Adipocyte (in vitro differentiated cells): ENCODE measurements around the gene FER.

Experiments used
- DNase-seq: peaks from one replicate; pipeline ENCODE4 v3.0.0-alpha.2; 2015; ENCODE audit warnings: low read depth
- H3K27me3 ChIP-seq: replicated peaks from 2 replicates; pipeline ENCODE4 v1.7.0; 2013; ENCODE audit warnings: mild to moderate bottlenecking, low read length, moderate library complexity; ENCODE audit not compliant: control insufficient read depth, insufficient read depth
- H3K36me3 ChIP-seq: 2 replicates; pipeline ENCODE4 v1.7.0; 2013; ENCODE audit warnings: low read length, mild to moderate bottlenecking, moderate library complexity; ENCODE audit not compliant: control insufficient read depth, insufficient read depth, severe bottlenecking
- H3K4me1 ChIP-seq: 2 replicates; pipeline ENCODE4 v1.7.0; 2013; ENCODE audit warnings: mild to moderate bottlenecking, low read length, moderate library complexity; ENCODE audit not compliant: control insufficient read depth, insufficient read depth
- H3K4me3 ChIP-seq: 2 replicates; pipeline ENCODE4 v1.7.0; 2013; ENCODE audit warnings: mild to moderate bottlenecking, low read length, moderate library complexity
- H3K9ac ChIP-seq: 2 replicates; pipeline ENCODE4 v1.7.0; 2013; ENCODE audit warnings: mild to moderate bottlenecking, low read length, moderate library complexity
- H3K9me3 ChIP-seq: 2 replicates; pipeline ENCODE4 v1.7.0; 2013; ENCODE audit warnings: mild to moderate bottlenecking, low read length, moderate library complexity; ENCODE audit not compliant: control insufficient read depth

FER gene

DNA sequence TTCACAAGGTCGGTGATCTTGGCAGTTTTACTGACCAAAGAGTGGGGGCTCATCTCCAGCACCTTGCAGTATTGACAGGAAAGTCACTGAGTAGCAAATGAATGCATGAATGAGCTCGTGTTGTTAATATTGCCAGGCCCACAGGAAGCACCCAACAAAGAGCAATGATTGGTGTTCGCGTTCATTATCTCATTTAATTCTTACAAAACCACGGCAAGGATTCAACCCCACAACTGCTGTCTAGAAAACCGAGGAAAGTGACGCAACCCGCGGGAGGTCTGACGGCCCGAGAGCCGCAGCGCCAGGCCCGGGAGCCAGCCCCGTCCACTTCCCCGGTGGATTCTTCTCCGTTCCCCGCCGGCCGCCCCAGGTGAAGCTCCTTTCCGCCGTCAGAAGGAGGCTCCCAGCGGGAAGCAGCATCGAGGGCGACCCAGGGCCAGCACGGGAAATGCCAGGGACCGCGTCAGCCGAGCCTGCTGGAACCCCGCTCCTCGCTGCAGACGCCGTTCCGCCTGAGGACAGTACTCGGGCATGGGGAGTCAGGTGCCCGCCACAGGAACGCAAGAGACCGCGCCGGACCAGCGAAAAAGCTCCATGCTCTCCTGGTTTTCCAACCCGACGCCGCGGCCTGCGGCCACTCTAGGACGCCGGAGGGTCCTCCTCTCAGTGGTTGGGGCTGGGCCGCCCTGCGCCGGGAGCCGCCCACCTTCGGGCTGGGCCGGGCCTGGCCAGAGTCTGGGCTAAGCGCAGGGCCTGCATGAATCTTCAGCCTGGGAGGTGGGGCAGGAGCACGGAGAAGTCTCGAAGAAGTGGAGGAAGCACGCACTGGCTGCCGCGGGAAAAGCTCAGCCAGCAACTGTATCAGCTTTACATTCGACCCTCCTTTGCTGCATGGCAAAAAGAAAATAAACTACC, 19.8 kb upstream of the FER start:
- Histone ChIP-seq H3K4me1 (peaks cover 17% of the 10 kb centered on the region), H3K27me3 (no peaks in the 10 kb centered on the region), H3K9ac (peak overlapping the region; percentile 97), H3K4me3 (peak overlapping the region; percentile 94), H3K36me3 (no peaks in the 10 kb centered on the region), H3K9me3 (no peaks in the 10 kb centered on the region)
- DNase-seq, result peak; percentile 94

DNA sequence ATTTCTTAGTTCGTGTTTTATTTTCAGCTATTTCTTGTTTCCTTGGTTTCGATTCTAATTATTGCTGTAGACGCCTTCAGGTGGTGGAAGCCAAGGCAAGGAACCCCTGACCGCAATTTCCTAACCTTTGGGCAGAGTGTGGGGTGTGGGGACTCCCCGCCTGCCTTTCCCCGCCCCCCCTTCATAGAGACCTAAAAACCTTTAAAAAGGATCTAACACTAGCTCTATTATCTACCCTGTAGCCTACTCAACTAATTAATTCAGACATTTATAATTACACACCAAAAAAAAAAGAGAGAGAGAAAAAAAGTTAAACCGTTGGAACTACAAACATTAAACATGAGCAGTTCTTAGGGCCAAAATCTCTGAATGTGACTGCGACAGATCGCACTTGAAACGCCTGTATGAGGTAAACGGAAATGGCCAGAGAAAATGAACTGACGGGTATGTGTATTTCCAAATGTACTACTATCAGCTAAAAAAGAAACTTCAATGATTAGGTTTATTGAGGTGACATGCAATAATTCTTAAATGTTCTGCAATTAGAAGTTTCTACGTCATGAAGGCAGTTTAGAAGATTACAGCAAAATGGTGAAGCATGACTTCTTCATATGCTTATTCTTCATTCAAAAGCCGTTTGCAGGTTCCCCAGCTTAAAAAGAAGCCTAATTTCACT, 19.0 kb upstream of the FER start:
- Histone ChIP-seq H3K4me1 (peaks cover 17% of the 10 kb centered on the region), H3K4me3 (peak overlapping the region; percentile 94), H3K9ac (peak overlapping the region; percentile 97), H3K9me3 (no peaks in the 10 kb centered on the region), H3K36me3 (no peaks in the 10 kb centered on the region), H3K27me3 (no peaks in the 10 kb centered on the region)
- DNase-seq, result no peak

DNA sequence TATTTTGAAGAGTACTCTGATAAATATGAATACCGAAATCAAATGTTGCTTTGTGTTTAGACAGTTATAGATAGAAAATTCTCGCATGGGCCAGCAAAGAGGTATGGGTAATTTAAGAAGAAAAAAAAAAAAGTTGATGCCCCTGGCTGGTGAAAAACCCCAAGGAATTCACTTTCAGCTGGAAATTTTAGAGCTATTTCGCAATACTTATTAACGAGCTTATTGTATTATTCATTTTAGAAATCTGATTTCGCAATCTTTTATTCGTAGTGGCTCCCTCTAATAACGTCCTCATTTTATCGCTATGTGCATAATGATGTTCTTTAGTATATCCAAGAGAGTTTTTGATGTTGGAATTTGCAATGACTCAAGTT, 18.5 kb upstream of the FER start:
- H3K4me1 ChIP-seq, result peaks cover 17% of the 10 kb centered on the region
- H3K36me3 ChIP-seq, result no peaks in the 10 kb centered on the region
- DNase-seq, result no peak
- peak overlapping the region; percentile 94 for H3K4me3 ChIP-seq
- no peaks in the 10 kb centered on the region for H3K9me3 ChIP-seq
- no peak overlapping the region for H3K9ac ChIP-seq
- no peaks in the 10 kb centered on the region for H3K27me3 ChIP-seq

DNA sequence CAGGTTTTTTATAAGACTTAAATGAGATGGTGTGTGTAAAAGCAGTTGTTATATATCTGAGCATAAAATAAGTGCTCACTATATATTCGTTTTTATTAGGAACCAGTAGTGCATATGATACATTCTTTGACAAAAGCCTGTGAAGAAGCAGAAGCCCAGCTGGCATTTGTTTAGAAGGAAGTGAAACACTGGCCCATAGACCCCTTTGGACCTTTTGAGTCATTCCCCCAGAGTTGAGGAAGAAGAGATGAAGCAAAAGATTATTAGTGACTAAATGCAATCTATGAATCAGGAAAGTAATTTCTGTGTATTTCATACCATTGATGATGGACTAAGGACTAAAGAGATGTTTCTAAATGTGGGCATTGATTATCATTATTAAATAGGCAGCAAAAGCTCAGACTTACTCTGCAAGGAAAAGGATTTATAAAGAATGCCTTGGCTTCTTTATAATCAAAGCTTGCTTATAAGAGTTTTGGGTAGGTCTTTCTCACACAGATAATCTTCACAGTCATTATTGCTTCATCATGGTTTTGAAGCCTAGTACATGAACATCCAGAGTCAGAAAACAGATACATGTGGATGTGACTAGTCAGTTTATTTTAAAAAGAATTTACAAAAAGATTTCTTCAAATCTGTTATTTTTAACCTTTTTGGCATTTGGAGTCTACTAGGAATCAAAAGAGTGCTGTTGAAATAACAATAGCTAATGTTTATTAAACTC, 16.9 kb upstream of the FER start:
- Histone ChIP-seq H3K36me3 (no peaks in the 10 kb centered on the region), H3K9ac (no peak overlapping the region), H3K27me3 (no peaks in the 10 kb centered on the region), H3K9me3 (no peaks in the 10 kb centered on the region), H3K4me3 (no peak overlapping the region), H3K4me1 (peaks cover 17% of the 10 kb centered on the region)
- no peak for DNase-seq

DNA sequence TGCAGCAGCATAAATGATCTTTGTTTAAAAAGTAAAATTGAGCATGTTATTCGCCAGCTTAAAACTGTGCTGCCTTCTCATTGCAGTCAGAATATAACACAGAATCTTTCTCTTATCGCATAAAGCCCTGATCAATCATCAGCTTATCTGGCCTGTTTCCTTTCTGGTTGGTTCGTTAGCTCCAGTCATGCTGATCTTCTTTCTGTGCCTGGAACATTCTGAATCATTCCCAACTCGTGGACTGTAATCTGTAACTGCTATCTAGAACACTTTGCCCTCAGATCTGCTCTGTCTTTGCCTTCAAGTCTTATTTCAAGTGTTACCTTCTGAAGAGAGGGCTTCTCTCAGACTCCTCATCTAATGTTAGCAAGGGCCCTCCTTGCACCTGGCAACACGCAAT, 11.9 kb upstream of the FER start:
- no peaks in the 10 kb centered on the region for H3K36me3 ChIP-seq
- no peak for DNase-seq
- H3K4me1 ChIP-seq, result no peaks in the 10 kb centered on the region

DNA sequence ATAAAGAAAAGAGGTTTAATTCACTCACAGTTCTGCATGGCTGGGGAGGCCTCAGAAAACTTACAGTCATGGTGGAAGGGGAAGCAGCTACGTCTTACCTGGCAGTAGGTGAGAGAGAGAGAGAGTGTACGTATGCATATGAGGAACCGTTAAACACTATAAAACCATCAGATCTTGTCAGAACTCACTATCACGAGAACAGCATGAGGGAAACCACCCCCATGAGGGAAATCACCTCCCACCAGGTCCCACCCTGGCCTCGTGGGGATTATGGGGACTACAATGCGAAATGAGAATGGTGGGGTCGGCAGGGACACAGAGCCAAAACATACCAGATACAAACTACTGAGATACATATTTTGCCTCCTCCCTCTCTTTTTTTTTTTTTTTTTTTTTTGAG, 10.8 kb upstream of the FER start:
- Histone ChIP-seq H3K27me3 (no peaks in the 10 kb centered on the region), H3K4me1 (no peaks in the 10 kb centered on the region), H3K9ac (no peak overlapping the region), H3K9me3 (no peaks in the 10 kb centered on the region), H3K36me3 (no peaks in the 10 kb centered on the region), H3K4me3 (no peak overlapping the region)
- no peak for DNase-seq

More for the DNA sequence above, 11.9 kb upstream of the FER start:
- Histone ChIP-seq H3K9ac (no peak overlapping the region), H3K4me3 (no peak overlapping the region), H3K9me3 (no peaks in the 10 kb centered on the region), H3K27me3 (no peaks in the 10 kb centered on the region)

DNA sequence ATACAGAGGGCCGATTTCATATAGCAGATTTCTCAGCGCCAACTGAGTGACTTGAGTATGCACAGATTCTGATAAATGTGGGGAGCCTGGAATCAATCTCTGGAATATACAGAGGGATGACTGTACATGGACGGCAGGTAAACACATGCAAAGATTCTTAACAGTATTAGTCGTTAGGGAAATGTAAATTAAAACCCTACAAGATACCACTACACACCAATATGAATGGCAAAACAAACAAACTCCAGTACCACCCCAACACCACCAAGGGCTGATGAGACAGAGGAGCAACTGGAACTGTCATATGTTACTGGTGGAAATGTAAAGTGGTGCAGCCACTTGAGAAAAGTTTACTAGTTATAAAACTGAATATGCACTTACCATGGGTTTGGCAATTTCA, 8.3 kb upstream of the FER start:
- no peak overlapping the region for H3K4me3 ChIP-seq
- no peaks in the 10 kb centered on the region for H3K27me3 ChIP-seq
- H3K9me3 ChIP-seq, result no peaks in the 10 kb centered on the region
- H3K9ac ChIP-seq, result no peak overlapping the region
- no peak for DNase-seq
- H3K4me1 ChIP-seq, result peaks cover 9% of the 10 kb centered on the region
- no peaks in the 10 kb centered on the region for H3K36me3 ChIP-seq

DNA sequence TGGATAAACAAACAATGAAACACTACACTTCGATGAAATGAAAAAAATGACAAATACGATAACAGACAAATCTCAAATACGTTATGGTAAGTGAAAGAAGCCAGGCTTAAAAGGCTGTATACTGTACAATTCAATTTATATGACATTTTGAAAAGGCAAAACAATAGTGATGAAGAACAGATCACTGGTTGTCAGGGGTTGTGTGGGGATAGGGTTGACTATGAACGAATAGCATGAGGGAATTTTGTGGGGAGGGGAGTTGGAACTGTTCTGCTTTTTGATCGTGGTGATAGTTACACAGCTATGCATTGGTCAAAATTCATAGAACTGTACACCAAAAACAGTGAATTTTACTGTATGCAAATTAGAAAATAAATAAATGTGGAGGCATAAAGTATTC, 7.8 kb upstream of the FER start:
- H3K9me3 ChIP-seq, result no peaks in the 10 kb centered on the region
- no peak for DNase-seq
- H3K4me1 ChIP-seq, result peaks cover 11% of the 10 kb centered on the region
- H3K27me3 ChIP-seq, result no peaks in the 10 kb centered on the region
- no peak overlapping the region for H3K4me3 ChIP-seq
- H3K36me3 ChIP-seq, result no peaks in the 10 kb centered on the region
- no peak overlapping the region for H3K9ac ChIP-seq

DNA sequence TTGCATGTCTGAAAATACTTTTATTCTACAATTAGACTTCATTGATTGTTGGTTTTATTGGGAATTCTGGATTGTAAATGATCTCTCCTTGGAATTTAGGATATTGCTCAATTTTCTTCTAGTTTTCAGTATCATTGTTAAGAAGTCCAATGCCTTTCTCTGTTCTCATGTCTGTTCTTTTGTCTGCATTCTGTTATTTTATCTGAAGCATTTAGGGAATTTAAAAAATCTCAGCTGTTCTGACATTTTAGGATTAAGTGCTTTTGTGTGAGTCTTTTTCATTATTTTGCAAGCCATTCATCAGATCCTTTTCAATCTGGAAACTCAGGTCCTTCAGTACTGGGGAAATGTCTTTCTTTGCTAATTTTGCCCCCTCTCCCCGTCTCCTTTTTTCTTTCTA, 4.4 kb upstream of the FER start:
- Histone ChIP-seq H3K9me3 (no peaks in the 10 kb centered on the region), H3K4me1 (peaks cover 21% of the 10 kb centered on the region), H3K4me3 (no peak overlapping the region), H3K9ac (peak overlapping the region; percentile 57), H3K36me3 (no peaks in the 10 kb centered on the region), H3K27me3 (no peaks in the 10 kb centered on the region)
- peak; percentile 69 for DNase-seq

DNA sequence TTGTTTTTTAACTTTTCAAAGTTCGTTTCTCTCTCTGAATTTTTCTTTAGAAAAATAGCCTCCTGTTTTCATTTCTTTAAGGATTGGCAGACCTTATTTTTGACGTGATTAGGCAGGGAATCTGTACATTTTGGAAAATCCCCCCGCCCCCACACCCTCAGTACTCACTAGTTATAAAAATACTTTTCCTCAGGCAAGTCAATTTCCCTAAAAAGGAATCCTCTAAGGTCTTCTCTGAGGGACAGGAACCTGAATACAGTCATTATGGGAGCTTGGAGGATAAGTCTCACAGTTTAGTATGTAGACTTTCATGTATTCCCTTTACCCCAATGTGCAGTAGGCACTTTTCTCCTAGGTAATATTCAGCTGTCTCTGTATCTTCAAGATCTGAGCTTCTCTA, 3.9 kb upstream of the FER start:
- H3K9ac ChIP-seq, result peak overlapping the region; percentile 57
- H3K27me3 ChIP-seq, result no peaks in the 10 kb centered on the region
- H3K4me1 ChIP-seq, result peaks cover 21% of the 10 kb centered on the region
- H3K9me3 ChIP-seq, result no peaks in the 10 kb centered on the region
- no peak for DNase-seq
- H3K4me3 ChIP-seq, result no peak overlapping the region
- H3K36me3 ChIP-seq, result no peaks in the 10 kb centered on the region

DNA sequence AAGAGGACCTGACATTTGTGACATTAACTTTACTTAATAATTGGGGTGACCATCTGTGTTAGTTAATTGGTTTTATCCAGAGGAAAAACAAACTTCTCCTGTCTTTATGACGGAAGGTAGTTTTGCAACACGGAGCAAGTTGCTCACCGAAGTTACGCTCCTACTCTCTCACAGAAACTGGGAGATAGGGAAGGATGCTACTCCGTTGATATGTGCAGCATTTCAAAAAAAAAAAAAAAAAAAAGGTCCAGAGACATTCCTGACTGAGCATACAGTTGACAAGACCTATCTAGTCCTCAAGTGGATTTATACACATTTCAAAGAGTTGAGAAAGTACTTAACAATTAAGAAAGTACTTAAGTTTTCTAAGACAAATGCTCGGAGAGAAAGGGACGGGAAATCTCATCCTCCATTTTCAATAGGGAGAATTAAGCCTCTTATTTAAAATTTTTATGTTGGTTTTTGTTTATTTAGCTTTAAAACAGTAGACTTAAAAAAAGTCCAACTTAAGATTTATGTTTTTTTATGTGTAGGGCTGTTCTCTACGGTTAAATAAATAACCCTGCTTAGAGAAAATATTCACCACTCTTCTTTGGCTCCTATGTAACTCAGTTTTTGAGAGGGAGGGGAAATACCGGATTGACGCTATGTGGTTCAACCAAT, 455 bp upstream of the FER start:
- DNase-seq, result no peak
- peak overlapping the region; percentile 99 for H3K9ac ChIP-seq

More for the DNA sequence above, 455 bp upstream of the FER start:
- no peaks in the 10 kb centered on the region for H3K27me3 ChIP-seq
- H3K9me3 ChIP-seq, result no peaks in the 10 kb centered on the region
- peaks cover 32% of the 10 kb centered on the region for H3K4me1 ChIP-seq
- no peaks in the 10 kb centered on the region for H3K36me3 ChIP-seq
- peak overlapping the region; percentile 99 for H3K4me3 ChIP-seq
